Bronchial epithelial cell (primary cell): ENCODE measurements around the gene CRLF3. TPM values are rescaled to one million over a fixed set of nuclear protein-coding genes. Genes with fewer than 3 reads are reported as not detected.

ENCODE experiments used
- DNase-seq: peaks from one replicate; pipeline ENCODE4 v3.0.0-alpha.2; 2010; ENCODE audit warnings: low read depth
- FAIRE-seq: peaks from 2 replicates; lab custom pipeline; 2011; peaks lifted over from hg19 to GRCh38; lab: Jason Lieb, UNC
- H3K27me3 ChIP-seq: 2 replicates; pipeline ENCODE4 v1.5.1; 2011; ENCODE audit warnings: low read length; ENCODE audit not compliant: control insufficient read depth, insufficient read depth
- H3K36me3 ChIP-seq: 2 replicates; pipeline ENCODE4 v1.5.1; 2011; ENCODE audit warnings: low read length; ENCODE audit not compliant: control insufficient read depth, insufficient read depth
- H3K4me3 ChIP-seq: 2 replicates; pipeline ENCODE4 v1.5.1; 2011; ENCODE audit warnings: mild to moderate bottlenecking, low read depth, low read length, control low read depth
- CTCF ChIP-seq: IDR thresholded peaks from 2 replicates; pipeline ENCODE4 v1.5.1; 2011; ENCODE audit warnings: mild to moderate bottlenecking, moderate library complexity, low read length, control low read depth, inconsistent platforms; ENCODE audit not compliant: insufficient read depth, severe bottlenecking
- total RNA-seq: library from RNA; depleted of rRNA; stranded (reverse); fragments of >200 nt; gene quantifications from 2 replicates; pipeline ENCODE4 v1.2.1, GENCODE V29; 2014

The CRLF3 gene
- total RNA-seq, 1 donor from 2014 or later, result 27.6 TPM

DNA sequence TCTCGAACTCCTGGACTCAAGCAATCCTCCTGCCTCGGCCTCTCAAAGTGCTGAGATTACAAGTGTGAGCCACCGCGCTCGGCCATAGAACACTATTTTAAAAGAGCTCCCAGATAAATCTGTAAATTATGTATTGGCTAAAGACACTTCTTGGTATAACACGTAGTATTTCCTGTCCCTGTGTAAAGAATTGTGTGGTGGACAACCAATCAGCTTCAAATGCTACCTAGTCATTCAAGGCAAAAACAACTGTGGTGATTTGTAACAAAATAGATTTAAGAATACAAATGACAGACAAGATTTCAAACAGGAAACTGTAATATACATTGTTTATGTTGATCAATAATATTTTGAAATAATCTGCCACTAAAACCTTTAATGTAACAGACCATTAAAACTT, 14.6 kb downstream of the CRLF3 start:
- no peak for TF ChIP-seq CTCF
- Histone ChIP-seq H3K36me3 (peaks cover 2% of the 10 kb centered on the region), H3K4me3 (no peak overlapping the region), H3K27me3 (no peaks in the 10 kb centered on the region)
- FAIRE-seq (no peak), DNase-seq (no peak)

- FAIRE-seq, result no peak
Measured at GRCh38 chr17:30808785-30809286, 15.7 kb downstream of the CRLF3 start.

DNA sequence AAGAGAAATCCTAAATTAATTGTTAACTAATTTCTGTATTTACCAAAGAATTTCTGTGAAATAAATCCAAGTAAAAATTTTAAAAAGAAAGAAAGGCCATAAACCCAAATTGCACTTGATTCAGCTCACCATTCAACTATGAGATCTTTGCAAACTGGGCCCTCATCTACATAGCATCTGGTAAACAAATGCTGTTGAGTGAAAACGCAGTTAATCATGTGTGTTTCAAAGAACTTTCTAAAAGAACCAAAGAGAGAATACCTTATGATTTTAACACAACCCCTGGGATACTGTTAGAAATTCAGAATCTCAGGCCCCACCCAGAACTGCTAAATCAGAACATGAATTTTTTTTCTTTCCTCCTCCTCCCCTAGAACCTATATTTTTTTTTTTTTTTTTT, 16.6 kb downstream of the CRLF3 start:
- no peak for DNase-seq
- H3K36me3 ChIP-seq, result peaks cover 3% of the 10 kb centered on the region
- no peak for FAIRE-seq
- no peak for TF ChIP-seq CTCF
- no peak overlapping the region for H3K4me3 ChIP-seq
- H3K27me3 ChIP-seq, result no peaks in the 10 kb centered on the region

More at GRCh38 chr17:30808785-30809286, 15.7 kb downstream of the CRLF3 start:
- Histone ChIP-seq H3K4me3 (no peak overlapping the region), H3K36me3 (peaks cover 2% of the 10 kb centered on the region), H3K27me3 (no peaks in the 10 kb centered on the region)
- no peak for TF ChIP-seq CTCF
- DNase-seq, result no peak

GRCh38 chr17:30805944-30806456, 18.5 kb downstream of the CRLF3 start:
- Histone ChIP-seq H3K27me3 (no peaks in the 10 kb centered on the region), H3K36me3 (peaks cover 3% of the 10 kb centered on the region), H3K4me3 (no peak overlapping the region)
- DNase-seq, result no peak
- FAIRE-seq, result no peak
- TF ChIP-seq CTCF, result no peak

- FAIRE-seq (no peak), DNase-seq (no peak)
- H3K27me3 ChIP-seq, result no peaks in the 10 kb centered on the region
- no peak overlapping the region for H3K4me3 ChIP-seq
- peaks cover 1% of the 10 kb centered on the region for H3K36me3 ChIP-seq
- no peak for TF ChIP-seq CTCF
Measured at GRCh38 chr17:30801671-30802070, 22.8 kb downstream of the CRLF3 start.

DNA sequence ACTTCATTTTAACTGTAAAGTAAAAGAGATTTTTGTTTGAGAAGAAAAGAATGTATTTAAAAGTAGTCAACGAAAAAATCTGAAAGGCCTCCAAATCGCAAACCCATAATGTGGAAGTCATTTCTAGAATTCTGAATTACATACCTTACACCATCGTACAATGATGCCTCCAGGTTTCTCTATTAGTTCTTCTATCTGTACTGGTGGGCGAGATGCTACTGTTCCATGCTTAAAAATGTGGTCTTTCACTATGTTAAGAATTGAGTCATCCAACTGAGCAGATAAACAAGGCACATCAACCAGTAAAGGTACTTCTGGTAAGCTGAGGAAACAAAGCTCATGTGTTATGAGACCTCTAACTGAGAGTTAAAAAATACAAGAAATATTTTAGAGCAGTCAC, 28.5 kb downstream of the CRLF3 start:
- no peak overlapping the region for H3K4me3 ChIP-seq
- DNase-seq (no peak), FAIRE-seq (no peak)
- H3K27me3 ChIP-seq, result no peaks in the 10 kb centered on the region
- TF ChIP-seq CTCF, result no peak
- H3K36me3 ChIP-seq, result peaks cover 2% of the 10 kb centered on the region
